GM19240 (cell line): ENCODE measurements around the gene FLT3LG.

Experiments used
- DNase-seq: peaks from one replicate; pipeline ENCODE4 v3.0.0; 2011; ENCODE audit warnings: low spot score; ENCODE audit not compliant: insufficient read length

The FLT3LG gene

GRCh38 chr19:49473868-49474541 lies at the start of gene FLT3LG:
TSS of gene FLT3LG (plus strand) at chr19:49474215. CDS start at chr19:49474640, 425 bp downstream.
- DNase-seq = peak; percentile 98

- no peak for DNase-seq
Measured at GRCh38 chr19:49425178-49425577, 48.8 kb upstream of the FLT3LG start, which contains the start of gene GFY. TSS of gene GFY (plus strand) at chr19:49425388. CDS start at chr19:49426431, 1,043 bp downstream.

- DNase-seq = no peak
Measured at GRCh38 chr19:49425922-49426592, 48.0 kb upstream of the FLT3LG start.

- DNase-seq = no peak
Measured at GRCh38 chr19:49427339-49427738, 46.7 kb upstream of the FLT3LG start.

GRCh38 chr19:49427855-49428546 lies 46.0 kb upstream of the FLT3LG start:
- no peak for DNase-seq

GRCh38 chr19:49428547-49429451 lies 45.2 kb upstream of the FLT3LG start:
- no peak for DNase-seq

- no peak for DNase-seq
Measured at GRCh38 chr19:49430172-49430677, 43.8 kb upstream of the FLT3LG start.

- DNase-seq = no peak
Measured at GRCh38 chr19:49430678-49431329, 43.2 kb upstream of the FLT3LG start.

GRCh38 chr19:49431330-49431749 lies 42.7 kb upstream of the FLT3LG start:
- DNase-seq = no peak

- DNase-seq = no peak
Measured at GRCh38 chr19:49432141-49433073, 41.6 kb upstream of the FLT3LG start.

GRCh38 chr19:49433240-49433901 lies 40.6 kb upstream of the FLT3LG start:
- DNase-seq = no peak

GRCh38 chr19:49434907-49435583 lies 39.0 kb upstream of the FLT3LG start:
- DNase-seq = no peak

- no peak for DNase-seq
Measured at GRCh38 chr19:49435670-49436069, 38.3 kb upstream of the FLT3LG start.

- no peak for DNase-seq
Measured at GRCh38 chr19:49436381-49437017, 37.5 kb upstream of the FLT3LG start.

GRCh38 chr19:49437231-49437630 lies 36.8 kb upstream of the FLT3LG start:
- DNase-seq = no peak

GRCh38 chr19:49438261-49438660 lies 35.8 kb upstream of the FLT3LG start:
- no peak for DNase-seq

GRCh38 chr19:49439836-49440235 lies 34.2 kb upstream of the FLT3LG start:
- DNase-seq = no peak
